Activated CD4-positive, alpha-beta T cell treated with anti-CD3 and anti-CD28 coated beads, Interleukin-2, amount 50 U/mL, for 48 hours (primary cell): ENCODE data around the gene ABCC1.
A peak's percentile ranks its signal among the peaks of the same experiment; 100 is the strongest.

Experiments
- DNase-seq, 2 experiments: peaks; one replicate each; pipeline ENCODE4 v3.0.0-alpha.2; 2020

Gene ABCC1

GRCh38 chr16:16120382-16121184, 171.2 kb downstream of the ABCC1 start:
- no peak for DNase-seq

DNA sequence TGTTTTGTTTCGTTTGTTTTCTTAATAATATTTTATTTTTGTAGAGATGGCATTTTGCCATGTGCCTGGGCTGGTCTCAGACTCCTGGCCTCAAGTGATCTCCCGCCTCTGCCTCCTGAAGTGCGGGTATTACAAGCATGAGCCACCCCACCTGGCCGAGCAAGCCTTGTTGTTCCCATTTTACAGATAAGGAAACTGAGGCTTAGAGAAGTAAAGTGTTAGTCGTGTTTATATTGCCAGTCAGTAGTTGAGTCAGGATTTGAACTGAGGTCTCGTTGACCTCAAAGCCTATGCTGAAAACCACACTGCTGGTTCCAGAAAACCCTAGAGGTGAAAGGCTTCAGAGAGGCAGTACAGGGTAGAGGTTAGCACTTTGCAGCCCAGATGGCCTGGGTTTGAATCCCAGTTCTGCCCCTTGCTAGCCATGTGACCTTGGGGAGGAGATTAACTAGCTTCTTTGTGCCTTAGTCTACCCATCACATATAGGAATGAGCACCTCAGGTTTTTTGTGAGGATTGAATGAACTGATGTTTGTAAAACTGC, 171.8 kb downstream of the ABCC1 start:
- no peak for DNase-seq

DNA sequence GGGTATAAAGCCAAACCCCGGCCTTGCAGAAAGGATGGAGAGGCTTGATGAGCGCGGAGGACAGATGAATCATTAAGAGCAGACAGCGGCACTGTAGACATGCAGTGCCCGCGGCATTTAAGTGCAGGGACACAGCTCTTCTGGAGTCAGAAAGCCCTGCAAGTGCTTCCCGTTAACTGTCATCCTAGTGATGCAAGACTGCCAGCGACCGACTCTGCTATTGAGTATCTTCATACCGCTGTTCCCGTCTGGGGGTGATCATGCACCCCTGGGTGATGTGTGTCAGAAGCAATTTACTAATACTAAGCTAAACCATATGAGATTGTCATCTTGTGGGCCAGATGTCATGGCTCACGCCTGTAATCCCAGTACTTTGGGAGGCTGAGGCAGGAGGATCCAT, 172.8 kb downstream of the ABCC1 start:
- no peak for DNase-seq

DNA sequence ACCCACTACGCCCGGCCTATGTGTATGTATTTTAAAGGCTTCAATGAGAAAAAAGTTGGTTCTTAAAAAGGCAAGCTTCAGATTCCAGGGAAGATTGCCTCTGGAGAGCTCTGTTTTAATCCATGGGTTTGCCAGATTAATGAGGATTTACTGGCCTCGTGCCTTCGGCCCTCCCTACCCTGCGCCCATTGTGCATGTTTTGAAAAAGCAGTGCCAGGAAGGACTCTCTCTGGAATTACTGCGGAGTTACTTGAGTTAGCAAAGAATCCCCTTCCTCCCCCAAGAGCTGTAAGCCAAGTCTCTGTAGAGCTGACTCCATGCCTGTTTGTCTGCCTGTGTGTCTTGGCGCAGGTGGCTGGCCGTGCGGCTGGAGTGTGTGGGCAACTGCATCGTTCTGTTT, 175.0 kb downstream of the ABCC1 start:
- no peak for DNase-seq

DNA sequence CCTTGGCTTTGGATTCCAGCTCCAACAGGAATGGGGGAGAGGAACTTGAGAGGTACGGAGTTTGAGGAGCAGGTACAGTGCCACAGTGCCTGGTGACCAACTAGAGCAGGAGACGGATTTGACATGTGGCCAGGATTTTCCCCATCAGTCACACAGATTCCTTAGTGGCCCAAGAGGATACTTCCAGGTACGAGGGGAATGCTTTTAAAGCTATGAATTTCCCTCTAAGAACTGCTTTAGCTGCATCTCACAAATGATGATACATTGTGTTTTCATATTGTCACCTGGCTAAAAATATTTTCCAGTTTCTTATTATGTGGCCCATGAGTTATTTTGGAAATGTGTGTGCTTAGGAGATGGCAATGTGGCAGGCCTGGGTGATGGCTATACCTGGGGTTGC, 175.6 kb downstream of the ABCC1 start:
- DNase-seq, result no peak

- no peak for DNase-seq
These were observed 177.5 kb downstream of the ABCC1 start for GRCh38 chr16:16126896-16127295.

DNA sequence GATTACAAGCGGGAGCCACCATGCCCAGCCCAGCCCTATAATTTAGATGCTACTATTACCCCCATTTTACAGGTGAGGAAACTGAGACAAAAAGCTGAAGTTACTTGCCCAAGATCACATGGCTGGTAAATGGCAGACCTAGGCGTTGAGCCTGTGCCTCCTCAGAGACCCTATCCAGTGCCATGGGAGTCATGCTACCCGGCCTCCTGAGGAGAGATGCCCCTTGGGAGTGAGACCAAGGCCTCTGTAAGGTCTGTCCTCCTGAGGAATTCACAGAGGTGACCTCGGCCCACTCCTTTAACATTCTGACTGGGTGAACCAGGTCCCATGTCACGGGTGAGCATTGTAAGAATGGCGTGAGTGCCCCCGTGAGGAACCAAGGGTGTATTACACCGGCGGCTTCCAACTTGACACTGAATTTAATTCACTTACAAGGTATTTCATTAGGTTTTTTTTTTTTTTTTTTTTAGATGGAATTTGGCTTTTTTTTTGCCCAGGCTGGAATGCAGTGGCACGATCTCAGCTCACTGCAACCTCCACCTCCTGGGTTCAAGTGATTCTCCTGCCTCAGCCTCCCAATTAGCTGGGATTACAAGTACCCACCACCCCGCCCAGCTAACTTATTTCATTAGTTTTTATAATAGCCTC, 178.2 kb downstream of the ABCC1 start:
- DNase-seq, result peak; percentile 69 to 78

- no peak for DNase-seq
These were observed 181.8 kb downstream of the ABCC1 start for GRCh38 chr16:16131204-16131603.

DNA sequence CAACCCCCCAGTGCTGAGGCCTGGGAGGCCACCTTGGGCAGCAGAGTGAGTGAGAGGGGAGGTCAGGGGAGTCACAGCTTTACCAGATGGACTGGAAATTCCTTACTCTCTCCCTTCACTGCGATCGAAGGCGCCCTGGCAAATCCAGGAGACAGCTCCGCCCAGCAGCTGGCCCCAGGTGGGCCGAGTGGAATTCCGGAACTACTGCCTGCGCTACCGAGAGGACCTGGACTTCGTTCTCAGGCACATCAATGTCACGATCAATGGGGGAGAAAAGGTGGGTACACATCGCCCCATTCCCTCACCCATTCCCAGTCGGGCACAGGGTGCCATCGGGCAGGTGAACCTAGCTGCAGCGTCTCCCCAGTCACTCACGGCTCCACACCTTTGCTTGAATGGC, 182.2 kb downstream of the ABCC1 start:
- no peak for DNase-seq

DNA sequence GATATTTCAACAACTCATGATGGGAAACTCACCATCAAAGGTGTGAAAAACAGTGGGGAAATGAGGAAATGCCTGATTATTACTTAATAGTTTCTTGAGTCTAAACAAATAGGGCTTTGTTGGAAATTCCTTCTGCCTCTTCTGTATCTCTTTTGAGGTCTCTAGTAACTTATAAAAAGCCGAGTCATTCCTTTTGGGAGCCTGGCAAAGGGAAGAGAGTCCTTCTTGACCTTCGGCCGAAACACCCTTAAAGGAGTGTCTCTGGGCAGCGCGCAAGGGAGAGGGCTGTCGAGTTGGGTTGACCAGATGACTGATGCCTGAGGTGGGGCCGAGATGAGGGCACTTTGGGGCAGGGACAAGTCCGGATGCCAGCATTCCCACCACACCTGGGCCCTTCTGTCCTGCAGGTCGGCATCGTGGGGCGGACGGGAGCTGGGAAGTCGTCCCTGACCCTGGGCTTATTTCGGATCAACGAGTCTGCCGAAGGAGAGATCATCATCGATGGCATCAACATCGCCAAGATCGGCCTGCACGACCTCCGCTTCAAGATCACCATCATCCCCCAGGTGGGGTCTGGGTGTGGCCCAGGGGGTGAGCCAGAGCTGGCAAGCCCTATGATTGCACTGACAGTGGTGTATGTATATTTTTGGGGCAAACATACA, 184.7 kb downstream of the ABCC1 start:
- DNase-seq, result no peak

DNA sequence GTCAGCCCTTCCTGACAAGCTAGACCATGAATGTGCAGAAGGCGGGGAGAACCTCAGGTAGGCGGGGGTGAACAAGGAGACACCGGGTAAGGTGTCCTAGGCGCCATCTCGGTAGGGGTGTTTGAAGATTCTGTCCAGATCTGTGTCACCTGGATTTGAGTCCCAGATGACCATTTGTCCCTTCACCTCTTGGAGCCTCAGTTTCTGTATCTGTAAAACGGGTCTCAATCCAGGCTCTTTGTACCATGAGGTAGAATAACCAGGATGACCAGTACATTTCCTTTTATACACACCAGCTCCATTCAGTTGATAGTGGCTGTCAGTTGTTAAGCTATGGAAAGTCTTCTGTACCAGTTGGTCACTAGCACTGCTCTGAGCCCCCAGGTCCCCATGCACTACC, 187.2 kb downstream of the ABCC1 start:
- DNase-seq, result no peak

DNA sequence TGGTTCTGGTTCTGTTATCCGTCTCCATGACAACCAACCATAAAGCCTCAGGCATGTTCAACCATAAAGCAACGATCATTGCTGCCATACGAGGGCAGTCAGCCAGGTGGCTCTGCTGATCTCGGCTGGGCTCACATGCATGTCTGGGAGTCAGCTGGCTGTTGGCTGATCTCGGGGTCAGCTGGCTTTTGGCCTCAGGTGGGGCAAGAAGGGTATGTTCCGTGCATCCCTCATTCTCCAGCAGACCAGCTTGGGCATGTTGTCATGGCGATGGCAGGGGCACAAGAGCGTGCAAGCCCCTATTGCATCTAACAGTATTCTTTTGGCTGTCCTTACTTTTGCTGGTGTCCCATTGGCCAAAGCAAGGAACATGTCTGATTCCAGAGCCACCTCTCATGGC, 187.7 kb downstream of the ABCC1 start:
- no peak for DNase-seq

DNA sequence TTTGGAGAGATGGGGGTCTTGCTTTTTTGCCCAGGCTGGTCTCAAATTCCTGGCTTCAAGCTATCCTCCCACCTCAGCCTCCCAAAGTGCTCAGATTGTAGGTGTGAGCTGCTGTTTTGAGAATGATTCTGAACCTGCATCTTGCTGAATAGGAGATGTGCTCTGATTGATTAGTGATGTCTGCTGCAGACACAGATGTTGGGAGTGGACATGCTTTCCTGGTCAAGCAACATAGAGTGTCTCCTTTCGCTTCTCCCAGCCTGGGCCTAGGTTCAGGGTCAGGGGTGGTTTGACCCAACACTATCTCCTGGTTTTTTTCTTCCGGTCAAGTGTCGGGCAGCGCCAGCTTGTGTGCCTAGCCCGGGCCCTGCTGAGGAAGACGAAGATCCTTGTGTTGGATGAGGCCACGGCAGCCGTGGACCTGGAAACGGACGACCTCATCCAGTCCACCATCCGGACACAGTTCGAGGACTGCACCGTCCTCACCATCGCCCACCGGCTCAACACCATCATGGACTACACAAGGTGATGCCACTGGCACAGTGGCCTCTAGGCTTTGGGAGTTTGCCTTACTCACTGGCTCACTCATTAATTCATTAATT, 188.7 kb downstream of the ABCC1 start:
- DNase-seq, result no peak

DNA sequence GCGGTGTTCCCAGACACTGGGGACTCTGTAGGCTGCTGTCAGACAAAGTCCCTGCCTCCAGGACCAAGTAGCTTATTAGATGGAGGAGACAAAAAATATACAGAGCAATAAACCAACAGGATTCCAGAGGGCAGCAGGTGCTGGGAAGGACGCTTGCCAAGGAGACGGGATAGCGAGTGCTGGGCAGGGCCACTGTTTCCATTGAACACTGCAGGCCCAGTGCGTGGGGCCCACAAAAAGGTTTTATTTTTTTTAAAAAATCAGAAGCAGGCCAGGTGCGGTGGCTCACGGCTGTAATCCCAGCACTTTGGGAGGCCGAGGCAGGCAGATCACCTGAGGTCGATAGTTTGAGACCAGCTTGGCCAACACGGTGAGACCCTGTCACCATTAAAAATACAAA, 189.6 kb downstream of the ABCC1 start:
- DNase-seq, result no peak

DNA sequence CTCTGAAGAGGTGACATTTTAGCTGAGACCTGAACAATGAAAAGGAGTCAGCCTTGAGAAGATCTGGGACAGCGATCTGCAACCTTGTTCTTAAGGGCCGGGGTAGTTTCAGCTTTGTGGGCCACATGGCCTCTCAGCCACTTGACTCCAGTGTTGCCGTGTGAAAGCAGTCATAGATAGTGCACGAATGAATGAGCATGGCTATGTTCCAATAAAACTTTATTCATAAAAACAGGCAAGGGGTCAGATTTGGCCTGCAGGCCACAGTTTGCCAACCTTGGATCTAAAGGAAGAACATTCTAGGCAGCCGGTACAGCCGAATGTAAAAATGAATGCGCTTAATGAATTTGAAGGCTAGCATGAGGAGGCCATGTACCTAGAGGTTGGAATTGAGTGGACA, 190.4 kb downstream of the ABCC1 start:
- no peak for DNase-seq

DNA sequence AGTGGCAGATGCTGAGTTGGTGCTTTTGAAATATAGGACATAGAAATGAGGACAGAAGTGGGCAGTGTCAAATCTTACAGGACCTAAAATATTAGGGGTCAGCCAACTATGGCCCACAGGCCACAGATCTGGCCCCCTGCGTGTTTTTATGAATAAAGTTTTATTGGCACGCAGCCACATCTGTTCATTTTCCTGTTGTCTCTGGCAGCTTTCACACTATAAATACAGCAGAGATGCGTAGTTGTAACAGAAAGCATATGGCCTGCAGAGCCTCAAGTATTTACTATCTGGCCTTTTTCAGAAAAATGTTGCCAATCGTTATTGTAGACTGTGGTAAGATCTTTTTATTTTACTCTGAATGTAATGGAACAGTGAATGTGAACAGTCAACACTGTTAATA, 191.1 kb downstream of the ABCC1 start:
- DNase-seq, result no peak

DNA sequence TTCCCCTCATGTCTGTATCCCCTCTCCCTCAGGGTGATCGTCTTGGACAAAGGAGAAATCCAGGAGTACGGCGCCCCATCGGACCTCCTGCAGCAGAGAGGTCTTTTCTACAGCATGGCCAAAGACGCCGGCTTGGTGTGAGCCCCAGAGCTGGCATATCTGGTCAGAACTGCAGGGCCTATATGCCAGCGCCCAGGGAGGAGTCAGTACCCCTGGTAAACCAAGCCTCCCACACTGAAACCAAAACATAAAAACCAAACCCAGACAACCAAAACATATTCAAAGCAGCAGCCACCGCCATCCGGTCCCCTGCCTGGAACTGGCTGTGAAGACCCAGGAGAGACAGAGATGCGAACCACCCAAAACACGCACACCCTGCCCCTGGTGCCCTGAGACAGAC, 191.7 kb downstream of the ABCC1 start:
- DNase-seq, result no peak

- no peak for DNase-seq
These were observed 192.5 kb downstream of the ABCC1 start for GRCh38 chr16:16141784-16142396.

DNA sequence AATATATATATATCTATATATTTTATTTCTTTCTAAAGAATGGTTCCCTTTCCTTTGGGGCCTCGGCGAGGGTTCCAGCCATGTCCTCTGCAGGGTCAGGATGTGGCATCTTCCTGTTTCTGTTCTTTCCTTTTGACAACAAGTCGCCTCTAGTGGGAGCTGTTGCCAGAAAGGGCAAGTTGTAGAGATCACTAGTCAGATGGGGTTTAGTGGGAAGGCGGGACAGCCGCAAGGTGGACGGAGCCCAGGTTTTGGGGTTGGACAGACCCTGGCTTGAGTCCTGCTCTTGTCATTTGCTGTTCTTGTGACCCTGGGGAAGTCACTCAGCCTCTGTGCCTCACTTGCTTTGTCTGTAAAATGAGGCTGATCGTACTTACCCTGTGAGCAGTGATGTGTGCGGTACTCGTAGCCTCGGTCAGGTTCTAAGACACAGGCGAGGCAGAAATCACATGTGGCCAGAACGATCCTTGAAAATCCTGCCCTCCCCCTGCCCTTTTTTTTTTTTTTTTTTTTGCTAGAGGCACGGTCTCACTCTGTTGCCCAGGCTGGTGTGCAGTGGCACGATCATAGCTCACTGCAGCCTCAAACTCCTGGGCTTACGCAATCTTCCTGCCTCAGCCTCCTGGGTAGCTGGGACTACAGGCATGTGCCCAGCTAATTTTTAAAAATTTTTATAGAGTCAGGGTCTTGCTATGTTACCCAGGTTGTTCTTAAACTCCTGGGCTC, 193.8 kb downstream of the ABCC1 start:
- DNase-seq, result peak in 1 of 2 experiments; percentile 13

GRCh38 chr16:16143931-16144330, 194.5 kb downstream of the ABCC1 start:
- DNase-seq, result no peak

DNA sequence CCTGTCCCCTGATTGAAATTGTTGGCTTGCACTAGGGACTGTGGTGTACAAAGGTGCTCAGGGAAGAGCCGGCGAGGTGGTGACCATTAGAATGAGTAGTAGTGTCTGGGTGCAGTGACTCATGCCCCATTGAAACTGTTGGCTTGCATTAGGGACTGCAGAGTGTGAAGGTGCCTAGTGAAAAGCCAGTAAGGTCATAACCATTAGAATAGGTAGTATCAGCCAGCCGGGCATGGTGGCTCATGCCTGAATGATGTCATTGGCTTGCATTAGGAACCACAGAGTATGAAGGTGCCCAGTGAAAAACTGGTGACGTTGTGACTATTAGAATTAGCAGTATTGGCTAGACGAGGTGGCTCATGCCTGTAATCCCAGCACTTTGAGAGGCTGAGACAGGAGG, 195.0 kb downstream of the ABCC1 start:
- DNase-seq, result no peak

DNA sequence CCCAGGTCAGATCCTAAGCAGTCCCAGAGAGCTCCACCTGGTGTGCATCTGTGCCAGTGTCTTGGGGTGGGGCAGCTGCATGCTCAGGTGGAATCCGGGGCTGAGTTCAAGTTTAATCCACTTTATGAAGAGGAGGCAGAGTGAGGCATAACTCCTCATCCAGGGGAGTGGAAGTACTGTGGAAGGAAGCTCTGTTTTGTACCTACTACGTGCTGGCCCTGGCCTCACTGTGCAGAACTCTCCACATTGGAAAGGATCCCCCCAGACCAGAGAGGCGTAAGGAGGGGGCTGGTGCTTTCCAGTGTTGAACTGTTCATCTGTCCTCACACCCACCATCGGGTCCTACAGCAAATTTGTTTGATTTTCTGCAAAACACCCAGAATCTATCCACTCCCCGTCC, 195.9 kb downstream of the ABCC1 start:
- no peak for DNase-seq
